Osteoblast (primary cell): ENCODE measurements around the gene OSBPL7. TPM values are rescaled to one million over a fixed set of nuclear protein-coding genes. Genes with fewer than 3 reads are reported as not detected.

Experiments
- DNase-seq: peaks from one replicate; pipeline ENCODE4 v3.0.0; 2011; ENCODE audit warnings: low spot score, mixed read lengths; ENCODE audit not compliant: insufficient read length; ENCODE audit errors: missing footprints
- H2AFZ ChIP-seq: 2 replicates; pipeline ENCODE4 v1.6.0; 2011; ENCODE audit warnings: mild to moderate bottlenecking, low read length
- H3K27ac ChIP-seq: 2 replicates; pipeline ENCODE4 v1.5.1; 2011; ENCODE audit warnings: mild to moderate bottlenecking, low read depth, low read length, moderate library complexity
- H3K27me3 ChIP-seq: 2 replicates; pipeline ENCODE4 v1.6.0; 2012; ENCODE audit warnings: mild to moderate bottlenecking, control low read depth, inconsistent platforms, low read length, moderate library complexity; ENCODE audit not compliant: insufficient read depth
- H3K36me3 ChIP-seq: 2 replicates; pipeline ENCODE4 v1.5.1; 2011; ENCODE audit warnings: mild to moderate bottlenecking, low read length, control low read depth, moderate library complexity; ENCODE audit not compliant: insufficient read depth
- H3K4me1 ChIP-seq: 2 replicates; pipeline ENCODE4 v1.5.1; 2011; ENCODE audit warnings: mild to moderate bottlenecking, low read length, control low read depth, moderate library complexity; ENCODE audit not compliant: insufficient read depth
- H3K4me2 ChIP-seq: 2 replicates; pipeline ENCODE4 v1.6.0; 2011; ENCODE audit warnings: mild to moderate bottlenecking, low read length; ENCODE audit not compliant: insufficient read depth
- H3K4me3 ChIP-seq: fragments of 200-600 bp; sonication (generic); 3 replicates; pipeline ENCODE4 v1.5.1; 2012; ENCODE audit warnings: mild to moderate bottlenecking, low read length, inconsistent platforms; ENCODE audit not compliant: insufficient read depth
- H3K79me2 ChIP-seq: 2 replicates; pipeline ENCODE4 v1.6.0; 2012; ENCODE audit warnings: mild to moderate bottlenecking, low read length, control low read depth, inconsistent platforms; ENCODE audit not compliant: insufficient read depth
- H3K9me3 ChIP-seq: 2 replicates; pipeline ENCODE4 v1.5.1; 2011; ENCODE audit warnings: low read depth, low read length, control low read depth
- H4K20me1 ChIP-seq: 2 replicates; pipeline ENCODE4 v1.6.0; 2012; ENCODE audit warnings: mild to moderate bottlenecking, low read length, control low read depth; ENCODE audit not compliant: insufficient read depth
- total RNA-seq: library from RNA; depleted of rRNA; stranded (reverse); fragments of >200 nt; gene quantifications from 2 replicates; pipeline ENCODE4 v1.2.3, GENCODE V29; 2012
- TF ChIP-seq, protein P1 (sequence below): IDR thresholded peaks from 2 replicates; pipeline ENCODE4 v1.5.1; 2011; ENCODE audit warnings: mild to moderate bottlenecking, low read depth, low read length, moderate library complexity; ENCODE audit errors: extremely low read depth

The OSBPL7 gene
- total RNA-seq, 1 donor, result 8.0 TPM

DNA sequence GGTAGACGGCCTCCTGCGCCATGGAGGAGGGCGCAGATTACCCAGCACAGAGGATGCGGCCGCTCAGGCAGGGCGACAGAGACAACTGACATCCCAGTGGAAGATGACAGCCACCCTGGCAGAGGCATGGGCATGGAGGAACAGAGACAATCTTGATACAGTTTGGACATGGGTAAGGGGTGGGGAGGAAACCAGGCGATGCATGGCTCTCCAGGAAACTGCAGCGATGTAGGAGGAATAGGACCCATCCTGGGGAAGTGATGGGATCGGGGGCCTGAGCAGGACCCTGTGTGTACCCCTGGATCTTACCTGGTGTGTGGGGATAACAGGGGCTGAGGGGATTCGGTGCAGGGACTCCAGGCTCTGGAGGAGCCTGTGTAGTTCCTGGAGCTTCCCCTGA is 4.6 kb downstream of the OSBPL7 start:
- TF ChIP-seq, protein P1, sequence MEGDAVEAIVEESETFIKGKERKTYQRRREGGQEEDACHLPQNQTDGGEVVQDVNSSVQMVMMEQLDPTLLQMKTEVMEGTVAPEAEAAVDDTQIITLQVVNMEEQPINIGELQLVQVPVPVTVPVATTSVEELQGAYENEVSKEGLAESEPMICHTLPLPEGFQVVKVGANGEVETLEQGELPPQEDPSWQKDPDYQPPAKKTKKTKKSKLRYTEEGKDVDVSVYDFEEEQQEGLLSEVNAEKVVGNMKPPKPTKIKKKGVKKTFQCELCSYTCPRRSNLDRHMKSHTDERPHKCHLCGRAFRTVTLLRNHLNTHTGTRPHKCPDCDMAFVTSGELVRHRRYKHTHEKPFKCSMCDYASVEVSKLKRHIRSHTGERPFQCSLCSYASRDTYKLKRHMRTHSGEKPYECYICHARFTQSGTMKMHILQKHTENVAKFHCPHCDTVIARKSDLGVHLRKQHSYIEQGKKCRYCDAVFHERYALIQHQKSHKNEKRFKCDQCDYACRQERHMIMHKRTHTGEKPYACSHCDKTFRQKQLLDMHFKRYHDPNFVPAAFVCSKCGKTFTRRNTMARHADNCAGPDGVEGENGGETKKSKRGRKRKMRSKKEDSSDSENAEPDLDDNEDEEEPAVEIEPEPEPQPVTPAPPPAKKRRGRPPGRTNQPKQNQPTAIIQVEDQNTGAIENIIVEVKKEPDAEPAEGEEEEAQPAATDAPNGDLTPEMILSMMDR, result no peak

DNA sequence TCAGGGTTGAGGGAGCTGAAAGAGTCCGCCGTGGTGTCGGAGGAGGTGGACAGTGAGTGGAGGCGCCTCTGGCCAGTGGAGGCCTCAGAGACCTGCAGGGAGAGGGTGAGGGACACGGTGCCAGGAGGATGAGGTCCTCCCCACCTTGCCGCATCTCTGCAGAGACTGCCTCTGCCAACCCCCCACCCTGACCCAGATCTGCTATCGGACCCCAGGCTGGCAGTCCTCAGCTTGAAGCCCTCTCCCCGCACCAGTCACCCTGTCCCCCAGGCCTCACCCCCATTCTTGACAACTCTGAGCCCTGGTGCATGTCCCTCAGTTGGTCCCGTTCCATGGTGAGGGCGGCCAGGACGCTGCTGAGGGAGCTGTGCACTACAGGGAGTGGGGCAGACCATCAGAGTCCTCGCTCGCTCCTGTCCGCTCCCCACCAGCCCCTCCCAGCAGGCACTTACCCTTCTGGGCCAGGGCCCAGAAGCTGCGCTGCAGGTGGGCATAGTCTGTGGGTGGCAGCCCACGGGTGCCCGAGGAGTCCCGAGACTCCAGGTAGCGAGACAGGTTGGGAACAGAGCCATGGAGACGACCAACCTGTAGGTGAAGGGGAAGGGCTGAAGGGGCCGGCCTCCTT is 5.4 kb downstream of the OSBPL7 start:
- Histone ChIP-seq H3K4me2 (no peak overlapping the region), H3K4me1 (peaks cover 6% of the 10 kb centered on the region), H2AFZ (no peak overlapping the region), H3K36me3 (peaks cover 7% of the 10 kb centered on the region), H3K4me3 (no peak overlapping the region), H4K20me1 (peaks cover 7% of the 10 kb centered on the region), H3K9me3 (no peaks in the 10 kb centered on the region), H3K27ac (no peak overlapping the region), H3K79me2 (no peaks in the 10 kb centered on the region), H3K27me3 (no peaks in the 10 kb centered on the region)
- peak; percentile 72 for DNase-seq
- TF ChIP-seq, protein P1, result no peak

More for the DNA sequence above, 4.6 kb downstream of the OSBPL7 start:
- no peaks in the 10 kb centered on the region for H3K27me3 ChIP-seq
- no peaks in the 10 kb centered on the region for H3K9me3 ChIP-seq
- peaks cover 7% of the 10 kb centered on the region for H3K36me3 ChIP-seq
- no peak overlapping the region for H3K4me3 ChIP-seq
- peaks cover 3% of the 10 kb centered on the region for H4K20me1 ChIP-seq
- H3K79me2 ChIP-seq, result no peaks in the 10 kb centered on the region
- peak; percentile 51 for DNase-seq
- no peak overlapping the region for H3K27ac ChIP-seq
- no peak overlapping the region for H2AFZ ChIP-seq
- H3K4me1 ChIP-seq, result peaks cover 14% of the 10 kb centered on the region
- H3K4me2 ChIP-seq, result no peak overlapping the region

DNA sequence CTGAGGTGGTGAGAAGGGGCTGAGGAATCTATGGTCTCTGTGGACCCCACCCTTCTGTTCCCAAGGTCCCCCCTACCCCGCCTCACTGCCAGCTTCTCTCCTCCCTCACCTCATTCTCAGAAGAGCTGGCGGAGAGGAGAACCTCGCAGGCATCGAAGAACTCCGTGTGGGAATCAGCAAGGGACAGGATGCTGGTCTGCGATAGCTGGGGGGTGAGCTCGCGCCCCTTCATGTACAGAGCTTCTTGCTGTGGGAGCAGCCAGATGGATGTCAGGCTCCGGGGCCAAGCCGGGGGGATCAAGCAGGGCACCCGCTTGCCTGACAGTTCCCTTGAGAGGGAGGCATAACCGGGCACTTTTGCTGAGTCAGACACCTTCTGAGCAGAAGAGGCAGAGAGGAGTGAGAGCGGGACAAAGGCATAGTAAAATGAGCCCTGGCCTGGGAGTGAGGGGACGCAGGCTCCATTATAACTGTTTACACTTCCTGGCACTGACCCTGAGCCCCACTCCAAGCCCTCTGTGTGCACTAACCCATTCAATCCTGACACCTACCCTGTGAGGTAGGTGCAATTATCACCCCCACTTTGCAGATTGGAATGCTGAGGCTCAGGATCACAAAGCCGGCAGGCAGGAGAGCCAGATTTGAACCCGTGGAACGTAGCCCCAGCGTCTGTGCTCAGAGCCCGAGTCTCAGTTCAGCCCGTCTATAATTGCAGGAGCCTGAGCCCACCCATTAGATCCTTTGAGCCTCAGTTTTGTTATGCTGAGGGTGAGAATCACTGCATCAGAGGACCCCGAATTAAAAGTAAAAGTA is 6.3 kb downstream of the OSBPL7 start:
- Histone ChIP-seq H3K4me3 (no peak overlapping the region), H3K4me1 (peaks cover 6% of the 10 kb centered on the region), H3K79me2 (no peaks in the 10 kb centered on the region), H3K4me2 (no peak overlapping the region), H3K9me3 (no peaks in the 10 kb centered on the region), H2AFZ (no peak overlapping the region), H3K27me3 (no peaks in the 10 kb centered on the region), H3K36me3 (peaks cover 7% of the 10 kb centered on the region), H4K20me1 (peaks cover 16% of the 10 kb centered on the region), H3K27ac (no peak overlapping the region)
- DNase-seq, result no peak
- TF ChIP-seq, protein P1, result no peak

DNA sequence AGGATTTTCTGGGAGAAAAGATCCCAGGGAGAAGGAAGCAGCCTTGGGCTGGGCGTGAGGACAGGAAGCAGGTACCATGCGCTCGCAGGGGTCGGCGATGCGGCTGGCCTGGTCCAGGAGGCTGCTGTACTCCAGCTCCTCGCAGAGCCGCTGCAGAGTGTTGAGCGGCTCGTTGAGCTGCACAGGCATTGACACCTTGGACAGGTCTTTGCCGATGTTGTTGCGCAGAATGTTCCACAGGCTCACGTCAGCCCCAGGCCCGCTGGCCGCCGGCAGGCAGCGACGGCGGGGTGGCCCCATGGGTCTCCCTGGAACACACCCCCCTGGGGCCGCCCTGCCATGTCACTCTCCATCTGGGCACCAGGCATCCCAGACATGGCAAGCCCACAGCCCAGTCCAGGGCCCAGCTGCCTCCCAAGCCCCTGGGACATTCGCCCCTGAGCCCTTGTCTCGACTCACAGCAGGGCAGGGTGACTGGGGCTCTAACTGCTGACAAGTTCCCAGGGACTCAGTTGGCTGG is 8.0 kb downstream of the OSBPL7 start:
- Histone ChIP-seq H3K79me2 (no peaks in the 10 kb centered on the region), H3K36me3 (peaks cover 20% of the 10 kb centered on the region), H3K4me3 (no peak overlapping the region), H3K4me1 (peaks cover 10% of the 10 kb centered on the region), H3K9me3 (no peaks in the 10 kb centered on the region), H3K4me2 (no peak overlapping the region), H4K20me1 (peaks cover 27% of the 10 kb centered on the region), H2AFZ (no peak overlapping the region), H3K27ac (no peak overlapping the region), H3K27me3 (no peaks in the 10 kb centered on the region)
- no peak for DNase-seq
- TF ChIP-seq, protein P1, result no peak
